Progenitor cell of endocrine pancreas (in vitro differentiated cells): Measurements from ENCODE around the gene MAP1LC3A. TPM values are rescaled to one million over a fixed set of nuclear protein-coding genes. Genes with fewer than 3 reads are reported as not detected.

Source experiments
- DNase-seq: peaks from one replicate; pipeline ENCODE4 v3.0.0; 2021; ENCODE audit warnings: low spot score; ENCODE audit not compliant: unreplicated experiment
- H3K27ac Mint-ChIP-seq: 2 replicates; pipeline ENCODE4 v1.8.0; 2021; ENCODE audit warnings: mild to moderate bottlenecking, moderate library complexity, mixed read lengths
- H3K27me3 Mint-ChIP-seq: 2 replicates; pipeline ENCODE4 v1.8.0; 2021; ENCODE audit warnings: mixed read lengths
- H3K36me3 Mint-ChIP-seq: 2 replicates; pipeline ENCODE4 v1.8.0; 2022; ENCODE audit warnings: mixed read lengths; ENCODE audit not compliant: insufficient read depth
- H3K4me1 Mint-ChIP-seq: 2 replicates; pipeline ENCODE4 v1.8.0; 2021; ENCODE audit warnings: low read depth, mixed read lengths
- H3K4me3 Mint-ChIP-seq: 2 replicates; pipeline ENCODE4 v1.8.0; 2021; ENCODE audit warnings: low read depth, mild to moderate bottlenecking, moderate library complexity, mixed read lengths
- H3K9me3 Mint-ChIP-seq: 2 replicates; pipeline ENCODE4 v1.8.0; 2021; ENCODE audit warnings: low read depth, mixed read lengths
- total RNA-seq: library from RNA; stranded (reverse); gene quantifications from 2 replicates; pipeline ENCODE4 v1.2.1, GENCODE V29; 2021
- TF ChIP-seq, protein P1 (sequence below): fragments of 200-600 bp; sonication (generic); IDR thresholded peaks from one replicate; pipeline ENCODE4 v1.5.0; 2021; ENCODE audit warnings: antibody characterized with exemption, mild to moderate bottlenecking; ENCODE audit not compliant: unreplicated experiment

MAP1LC3A gene
- total RNA-seq, 1 donor from 2014 or later, result 52.8 TPM

DNA sequence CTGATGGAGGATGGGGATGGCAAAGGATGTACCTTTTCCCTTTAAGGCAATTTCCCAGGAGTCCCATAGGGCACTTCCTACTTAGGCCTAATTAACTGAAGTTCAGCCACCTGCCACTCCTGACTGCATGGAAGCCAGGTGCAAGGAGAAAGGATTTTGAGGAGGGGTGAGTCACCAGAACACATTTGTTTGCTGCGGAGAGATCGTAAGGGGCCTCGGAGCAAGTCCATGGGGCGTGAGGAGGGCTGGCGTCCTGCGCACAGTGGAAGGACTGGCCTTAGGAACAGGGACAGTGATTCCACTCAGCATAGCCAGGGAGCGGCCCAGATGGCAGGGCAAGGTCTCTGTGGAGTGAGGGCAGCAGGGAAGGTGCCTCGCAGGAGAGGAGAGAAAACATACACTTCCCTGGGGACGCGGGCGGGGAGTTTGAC is 11.8 kb upstream of the MAP1LC3A start:
- Mint-ChIP-seq H3K4me3 (peak overlapping the region; percentile 33), H3K27me3 (peaks cover 11% of the 10 kb centered on the region), H3K36me3 (peaks cover 2% of the 10 kb centered on the region), H3K9me3 (no peaks in the 10 kb centered on the region), H3K4me1 (peaks cover 30% of the 10 kb centered on the region), H3K27ac (peak overlapping the region; percentile 14)
- DNase-seq, result no peak
- TF ChIP-seq, protein P1, sequence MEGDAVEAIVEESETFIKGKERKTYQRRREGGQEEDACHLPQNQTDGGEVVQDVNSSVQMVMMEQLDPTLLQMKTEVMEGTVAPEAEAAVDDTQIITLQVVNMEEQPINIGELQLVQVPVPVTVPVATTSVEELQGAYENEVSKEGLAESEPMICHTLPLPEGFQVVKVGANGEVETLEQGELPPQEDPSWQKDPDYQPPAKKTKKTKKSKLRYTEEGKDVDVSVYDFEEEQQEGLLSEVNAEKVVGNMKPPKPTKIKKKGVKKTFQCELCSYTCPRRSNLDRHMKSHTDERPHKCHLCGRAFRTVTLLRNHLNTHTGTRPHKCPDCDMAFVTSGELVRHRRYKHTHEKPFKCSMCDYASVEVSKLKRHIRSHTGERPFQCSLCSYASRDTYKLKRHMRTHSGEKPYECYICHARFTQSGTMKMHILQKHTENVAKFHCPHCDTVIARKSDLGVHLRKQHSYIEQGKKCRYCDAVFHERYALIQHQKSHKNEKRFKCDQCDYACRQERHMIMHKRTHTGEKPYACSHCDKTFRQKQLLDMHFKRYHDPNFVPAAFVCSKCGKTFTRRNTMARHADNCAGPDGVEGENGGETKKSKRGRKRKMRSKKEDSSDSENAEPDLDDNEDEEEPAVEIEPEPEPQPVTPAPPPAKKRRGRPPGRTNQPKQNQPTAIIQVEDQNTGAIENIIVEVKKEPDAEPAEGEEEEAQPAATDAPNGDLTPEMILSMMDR, result no peak

DNA sequence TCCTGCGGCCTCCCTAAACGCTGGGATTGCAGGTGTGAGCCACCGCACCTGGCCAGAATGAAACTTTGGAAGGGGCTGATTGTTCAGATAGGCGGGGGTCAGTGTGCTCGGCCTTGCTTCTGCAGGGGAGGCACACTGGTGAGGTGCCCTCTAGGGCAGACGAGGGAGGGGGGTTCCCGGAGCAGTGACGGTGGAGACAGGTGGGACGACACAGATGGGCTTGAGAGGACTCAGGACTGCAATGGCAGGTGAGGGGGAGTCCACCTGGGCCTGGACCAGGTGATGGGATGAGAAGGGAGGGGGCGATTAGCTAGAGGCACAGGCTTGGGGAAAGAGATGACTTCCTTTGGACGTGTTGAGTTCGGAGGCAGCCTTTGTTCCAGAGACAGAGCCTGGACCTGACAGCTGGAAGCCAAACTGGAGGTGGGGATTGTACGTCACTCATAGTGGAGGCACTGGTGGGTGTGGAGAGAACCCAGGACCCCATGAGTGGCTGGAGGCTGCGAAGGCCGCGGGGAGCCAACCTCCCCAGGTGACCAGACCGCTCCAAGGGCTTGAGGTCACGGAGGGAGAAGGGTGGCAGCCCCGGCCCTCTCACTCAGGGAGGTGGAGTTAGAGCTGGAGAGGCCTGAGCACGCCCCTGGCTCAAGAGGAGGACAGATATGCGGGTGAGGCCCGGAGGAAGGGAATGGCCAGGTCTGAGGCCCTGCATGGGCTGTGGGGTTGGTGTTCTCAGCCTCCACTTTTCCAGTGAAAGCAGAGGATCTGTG is 10.5 kb upstream of the MAP1LC3A start:
- Mint-ChIP-seq H3K9me3 (no peaks in the 10 kb centered on the region), H3K27me3 (peaks cover 11% of the 10 kb centered on the region), H3K36me3 (no peaks in the 10 kb centered on the region), H3K4me1 (peaks cover 30% of the 10 kb centered on the region), H3K27ac (no peak overlapping the region), H3K4me3 (no peak overlapping the region)
- no peak for DNase-seq
- TF ChIP-seq, protein P1, result no peak

GRCh38 chr20:34549291-34549928 is 9.1 kb upstream of the MAP1LC3A start:
- no peak for DNase-seq
- Mint-ChIP-seq H3K9me3 (no peaks in the 10 kb centered on the region), H3K4me3 (no peak overlapping the region), H3K27me3 (peaks cover 11% of the 10 kb centered on the region), H3K27ac (peak overlapping the region; percentile 32), H3K36me3 (no peaks in the 10 kb centered on the region), H3K4me1 (peaks cover 20% of the 10 kb centered on the region)
- TF ChIP-seq, protein P1, result no peak

DNA sequence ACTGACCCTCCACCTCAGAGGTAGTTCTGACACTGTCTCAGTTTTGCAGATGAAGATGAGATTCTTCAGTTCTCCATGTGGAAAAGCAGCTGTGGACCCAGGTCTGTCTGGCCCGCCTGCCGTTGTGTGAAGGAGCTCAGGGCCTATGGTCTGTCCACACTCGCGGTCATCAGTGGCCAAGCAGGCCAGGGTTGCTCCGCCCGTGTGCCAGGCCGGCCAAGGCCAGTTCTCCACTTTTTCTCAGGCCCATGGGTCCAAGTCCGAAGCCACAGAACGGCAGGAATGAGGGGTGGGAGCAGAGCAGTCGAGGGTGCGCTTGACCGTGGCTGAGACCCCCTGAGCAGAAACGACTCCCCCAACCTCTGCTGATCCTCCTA is 8.6 kb upstream of the MAP1LC3A start:
- Mint-ChIP-seq H3K4me1 (peaks cover 16% of the 10 kb centered on the region), H3K27ac (peak overlapping the region; percentile 32), H3K9me3 (no peaks in the 10 kb centered on the region), H3K36me3 (no peaks in the 10 kb centered on the region), H3K4me3 (no peak overlapping the region), H3K27me3 (peaks cover 8% of the 10 kb centered on the region)
- TF ChIP-seq, protein P1, result no peak
- no peak for DNase-seq

DNA sequence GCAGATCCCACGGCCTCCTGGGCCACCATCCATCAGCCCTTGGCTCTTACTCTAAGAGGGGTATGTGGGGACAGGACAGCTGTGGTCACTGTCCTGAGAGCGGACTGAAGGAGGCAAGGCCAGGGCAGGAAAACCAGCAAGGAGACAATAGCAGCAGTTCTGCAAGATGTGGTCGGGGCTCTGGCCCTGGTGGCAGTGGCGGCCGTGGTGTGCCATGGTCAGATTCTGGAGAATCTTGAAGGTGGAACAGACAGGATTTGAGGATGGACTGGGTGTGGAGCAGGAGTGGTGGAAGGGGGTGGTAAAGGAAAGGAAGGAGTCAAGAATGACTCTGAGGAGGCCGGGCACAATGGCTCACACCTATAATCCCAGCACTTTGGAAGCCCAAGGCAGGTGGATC is 5.9 kb upstream of the MAP1LC3A start:
- Mint-ChIP-seq H3K27me3 (peaks cover 4% of the 10 kb centered on the region), H3K4me3 (no peak overlapping the region), H3K4me1 (peaks cover 10% of the 10 kb centered on the region), H3K9me3 (no peaks in the 10 kb centered on the region), H3K36me3 (no peaks in the 10 kb centered on the region), H3K27ac (peak overlapping the region; percentile 5)
- DNase-seq, result no peak
- TF ChIP-seq, protein P1, result no peak
